HG03575 (cell line): ENCODE results near the gene CTRL.
"Not testable (repeated sequence)": the region's sequence is repeated elsewhere in the genome, so short reads cannot be mapped to it uniquely, and the experiment has no call there.

Experiments
- ATAC-seq: cut with Tn5 transposase; IDR thresholded peaks from one replicate; pipeline ENCODE4 v1.9.1; 2021; ENCODE audit not compliant: unreplicated experiment, insufficient number of reproducible peaks, low FRiP score; ENCODE audit errors: extremely low read depth

CTRL gene

DNA sequence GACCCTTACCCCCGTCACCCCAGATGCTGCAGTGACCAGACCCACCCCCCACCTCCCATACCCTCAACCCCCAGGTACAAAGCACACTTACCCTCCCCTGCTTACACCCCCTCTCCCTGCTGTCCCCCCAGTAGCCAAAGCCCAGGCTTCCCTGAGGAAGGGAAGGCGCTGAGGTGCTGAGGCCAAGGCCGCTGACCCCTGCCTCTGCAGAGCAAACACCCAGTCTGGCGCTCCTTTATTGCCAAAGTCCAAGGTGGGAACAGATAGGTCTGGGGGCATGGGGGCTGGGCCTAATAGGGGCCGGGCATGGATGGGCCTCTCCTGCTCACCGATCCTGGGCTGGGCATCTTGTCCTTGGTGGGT, 11.6 kb upstream of the CTRL start:
- no peak for ATAC-seq

DNA sequence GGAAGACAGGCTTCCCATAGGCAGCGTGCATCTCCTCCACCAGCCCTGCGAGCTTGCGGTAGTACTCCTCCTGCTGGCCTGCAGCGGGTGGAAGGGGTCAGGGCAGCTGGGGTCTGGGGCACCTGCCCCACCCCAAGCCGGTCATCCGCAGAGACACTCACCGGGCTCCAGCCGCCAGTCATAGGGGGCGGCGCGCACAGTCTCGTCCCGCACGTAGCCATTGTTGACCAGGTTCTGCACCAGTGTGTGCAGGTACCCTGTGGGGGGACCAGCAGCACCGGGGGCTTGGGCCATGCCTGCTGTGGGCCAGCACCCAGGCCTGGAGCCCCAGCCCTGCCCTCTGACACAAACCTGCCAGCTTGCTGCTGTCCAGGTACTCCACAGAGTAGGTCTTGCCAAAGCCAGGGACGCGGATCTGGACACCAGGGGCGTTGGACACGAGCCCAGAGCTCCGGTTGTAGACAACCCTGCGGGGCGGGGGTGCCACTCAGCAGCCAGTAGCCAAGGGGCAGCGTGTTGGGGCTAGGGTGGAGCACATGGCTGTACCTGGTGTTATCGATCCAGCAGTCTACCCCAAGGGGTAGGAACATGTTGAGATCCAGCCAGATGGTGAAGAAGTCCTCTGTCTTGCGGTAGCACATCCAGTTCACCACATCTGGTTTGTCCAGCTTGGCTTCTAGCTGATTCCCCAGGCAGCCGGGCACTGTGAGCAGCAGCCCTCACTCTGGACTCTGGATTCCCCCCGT, 11.0 kb upstream of the CTRL start:
- no peak for ATAC-seq

DNA sequence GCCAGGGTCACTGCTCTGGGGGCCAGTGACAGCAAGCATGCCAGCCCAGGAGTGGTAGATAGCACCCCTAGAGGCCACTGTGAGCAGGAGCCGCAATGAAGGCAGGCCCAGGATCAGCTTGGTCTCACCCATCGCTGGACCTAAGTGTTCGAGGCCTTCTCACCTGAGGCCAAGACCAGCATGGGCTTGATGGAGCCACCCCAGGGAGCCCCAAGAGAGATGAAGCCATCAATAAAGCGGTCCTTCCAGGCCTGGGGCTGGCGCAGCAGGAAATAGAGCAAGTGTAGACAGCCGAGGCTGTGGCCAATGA, 10.5 kb upstream of the CTRL start:
- ATAC-seq = no peak

DNA sequence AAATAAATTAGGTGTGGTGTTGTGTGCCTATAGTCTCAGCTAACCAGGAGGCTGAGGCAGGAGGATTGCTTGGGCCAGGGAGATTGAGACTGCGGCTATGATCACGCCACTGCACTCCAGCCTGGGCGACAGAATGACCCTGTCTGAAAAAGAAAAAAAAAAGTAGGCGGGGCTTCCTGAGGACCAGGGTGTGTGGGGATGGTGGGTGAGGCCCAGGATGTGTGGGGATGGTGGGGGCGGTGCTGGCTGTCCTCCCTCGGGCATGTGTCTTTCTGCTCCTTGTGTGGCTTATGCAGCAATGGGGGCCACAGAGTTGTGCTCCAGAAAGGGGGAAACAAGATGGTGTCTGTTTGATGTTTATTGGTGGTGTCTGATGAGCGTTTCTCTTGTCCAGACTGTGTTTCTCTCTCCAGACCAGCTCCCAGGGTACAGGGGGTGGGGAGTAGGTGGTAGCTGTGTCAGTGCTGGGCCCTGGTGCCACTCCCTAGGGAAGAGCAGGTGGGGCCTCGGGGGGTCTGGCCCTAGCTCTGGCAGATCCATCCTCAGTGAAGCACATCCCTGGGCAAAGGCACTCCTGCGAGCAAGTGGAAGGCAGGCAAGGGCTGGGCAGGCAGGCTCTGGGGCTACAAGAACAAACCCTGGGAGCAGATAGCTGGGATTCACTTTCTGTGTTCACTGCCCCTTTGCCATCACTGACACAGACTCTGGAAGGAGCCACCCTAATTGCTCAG, 10.0 kb upstream of the CTRL start:
- no peak for ATAC-seq

DNA sequence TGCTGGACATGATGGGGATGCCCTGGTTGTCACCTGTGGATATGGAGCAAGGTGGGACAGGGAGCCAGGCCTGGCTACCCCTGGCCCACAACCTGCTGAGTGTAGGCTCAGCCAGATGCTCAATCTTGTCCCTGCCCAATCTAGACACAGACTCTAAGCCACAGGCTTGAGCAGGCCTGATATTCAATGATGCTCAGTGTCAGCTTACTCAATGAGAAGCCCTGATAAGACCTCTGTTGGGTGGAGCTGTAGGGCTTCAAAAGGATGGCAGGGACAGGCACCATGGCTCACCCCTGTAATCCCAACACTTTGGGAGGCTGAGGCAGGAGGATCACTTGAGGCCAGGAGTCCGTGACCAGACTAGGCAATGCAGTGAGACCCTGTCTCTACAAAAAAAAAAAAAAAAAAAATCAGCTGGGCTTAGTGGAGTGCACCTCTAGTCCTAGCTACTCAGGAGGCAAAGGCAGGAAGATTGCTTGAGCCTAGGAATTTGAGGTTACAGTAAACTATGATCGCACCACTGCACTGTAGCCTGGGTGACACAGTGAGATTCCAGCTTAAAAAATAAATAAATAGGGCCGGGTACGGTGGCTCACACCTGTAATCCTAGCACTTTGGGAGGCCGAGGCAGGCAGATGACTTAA, 8.9 kb upstream of the CTRL start:
- ATAC-seq = no peak

DNA sequence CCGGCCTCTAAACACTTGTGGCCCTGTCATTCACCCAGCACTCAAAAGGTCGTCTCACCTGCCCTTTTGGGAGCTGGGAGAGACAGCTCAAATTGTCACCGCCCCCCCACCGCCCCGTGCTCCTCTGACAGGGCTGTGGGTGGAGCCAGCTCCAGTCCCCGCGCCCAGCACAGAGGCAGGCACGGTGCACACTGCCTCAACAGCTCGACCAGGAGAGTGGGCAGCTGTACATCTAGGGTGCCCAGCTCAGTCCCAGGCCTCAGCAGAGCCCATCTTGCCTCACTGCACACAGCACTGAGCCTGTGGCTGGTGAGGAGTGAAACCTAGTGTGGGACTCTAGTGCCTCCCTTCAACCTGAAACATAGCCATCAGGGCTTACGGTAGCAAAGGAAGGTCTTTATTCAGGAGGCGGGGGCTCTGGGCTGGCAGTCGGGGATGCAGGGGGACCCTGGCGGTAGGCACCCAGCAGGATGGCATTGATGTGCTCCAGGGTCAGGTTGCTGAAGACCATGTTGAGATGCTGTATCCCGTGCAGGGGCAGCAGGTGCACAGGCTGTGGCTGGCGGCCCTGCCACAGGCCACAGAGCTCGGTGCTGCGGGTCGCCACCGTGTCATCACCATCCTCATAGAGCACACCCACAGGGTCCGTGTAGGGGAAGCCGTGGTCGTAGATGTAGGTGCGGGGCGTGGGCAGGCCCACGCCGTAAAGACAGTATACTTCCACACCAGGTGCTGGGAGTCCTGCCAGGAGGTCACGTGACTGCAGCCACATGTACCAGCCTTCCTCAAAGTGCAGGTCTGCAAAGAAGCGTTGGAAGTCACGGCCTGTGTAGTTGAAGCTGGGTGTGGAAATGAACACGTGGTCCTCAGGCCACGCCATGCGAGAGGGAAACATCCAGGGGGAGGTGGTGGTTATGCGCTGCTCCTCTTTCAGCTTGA, 8.1 kb upstream of the CTRL start:
- no peak for ATAC-seq

DNA sequence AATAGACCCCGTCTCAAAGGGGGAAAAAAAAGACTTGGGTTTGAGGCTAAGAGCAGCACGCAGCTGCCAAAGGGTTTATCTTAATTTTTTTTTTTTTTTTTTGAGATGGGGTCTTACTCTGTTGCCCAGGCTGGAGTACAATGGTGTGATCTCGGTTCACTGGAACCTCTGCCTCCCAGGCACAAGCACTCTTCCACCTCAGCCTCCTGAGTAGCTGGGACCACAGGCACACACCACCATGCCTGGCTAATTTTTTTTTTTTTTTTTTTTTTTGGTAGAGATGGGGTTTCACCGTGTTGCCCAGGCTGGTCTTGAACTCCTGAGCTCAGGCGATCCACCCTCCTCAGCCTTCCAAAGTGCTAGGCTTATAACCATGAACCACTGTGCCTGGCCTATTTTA, 6.1 kb upstream of the CTRL start:
- ATAC-seq = not testable (repeated sequence)

DNA sequence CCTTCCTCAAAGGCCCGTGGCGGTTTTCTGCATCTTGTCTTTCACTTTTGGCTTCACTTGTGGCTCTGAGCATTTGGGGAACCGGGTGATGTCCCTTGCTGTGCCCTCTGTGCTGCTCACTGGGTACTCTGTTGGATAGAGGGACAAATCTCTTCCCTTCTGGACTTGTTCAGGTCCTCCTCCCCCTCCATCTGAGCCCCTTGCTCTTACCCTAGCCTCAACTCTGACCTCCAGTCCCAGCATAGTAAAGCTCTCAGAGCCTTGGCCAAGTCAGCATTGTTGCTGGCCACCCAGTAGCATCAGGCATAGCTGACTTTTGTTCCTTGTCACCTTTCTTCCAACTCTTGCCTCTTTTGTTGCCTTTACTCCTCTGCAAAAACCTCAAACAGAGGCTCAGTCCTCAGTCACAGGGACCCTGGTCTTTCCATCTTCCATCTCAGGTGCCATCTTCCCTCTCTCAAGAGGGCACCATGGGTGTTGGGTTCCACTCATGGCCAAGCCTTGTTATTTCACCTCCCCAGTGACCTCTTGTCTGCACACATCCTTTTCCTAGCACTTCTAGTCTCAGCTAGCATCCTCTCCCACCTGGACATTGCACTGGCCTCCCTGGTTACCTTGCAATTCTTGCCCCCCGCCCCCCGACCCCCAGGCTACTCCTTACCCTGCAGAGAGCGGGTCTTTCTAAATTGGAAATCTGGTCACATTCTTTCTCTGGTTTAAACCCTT, 5.4 kb upstream of the CTRL start:
- ATAC-seq = no peak

DNA sequence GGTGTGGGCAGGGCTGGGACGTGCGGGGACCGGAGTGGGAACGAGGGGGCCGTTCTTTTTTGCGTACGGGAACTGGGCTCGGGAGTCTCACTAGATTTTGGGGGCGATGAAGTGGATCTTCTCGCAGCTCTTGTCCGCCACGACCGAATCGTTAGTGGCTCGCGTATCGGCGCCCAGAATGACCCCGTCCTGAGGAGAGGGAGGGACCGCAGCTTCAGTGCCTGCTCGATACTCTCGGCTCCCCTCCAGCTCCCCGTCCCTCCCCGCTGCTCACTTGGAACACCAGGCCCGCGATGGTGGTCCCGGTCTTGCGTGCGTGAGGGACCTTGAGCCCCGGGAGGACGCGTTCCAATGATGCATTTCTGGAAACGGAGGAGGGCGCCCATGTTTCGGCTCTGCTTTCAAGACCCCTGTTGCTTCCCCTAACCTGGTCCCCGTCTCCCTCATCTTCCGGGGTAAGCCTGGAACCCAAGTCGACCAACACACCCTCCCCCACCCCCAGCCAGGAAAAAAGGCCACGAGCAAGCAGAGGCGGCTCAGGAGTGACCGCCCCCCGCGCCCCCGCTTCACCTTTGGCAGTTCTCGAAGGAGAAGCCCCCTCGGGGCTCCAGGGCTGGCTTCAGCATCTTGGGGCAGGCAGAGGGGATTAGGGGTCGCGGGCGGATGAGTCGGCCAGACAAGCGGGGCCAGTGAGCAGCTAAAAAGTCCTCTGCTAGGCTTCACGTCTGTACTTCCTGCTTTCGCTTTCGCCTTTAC, 4.6 kb upstream of the CTRL start, which contains the start of gene PSMB10:
TSS of gene PSMB10 (minus strand) at position 727 of the 756 bp plus-strand sequence. CDS start at position 626, 101 bp downstream.
- no peak for ATAC-seq

DNA sequence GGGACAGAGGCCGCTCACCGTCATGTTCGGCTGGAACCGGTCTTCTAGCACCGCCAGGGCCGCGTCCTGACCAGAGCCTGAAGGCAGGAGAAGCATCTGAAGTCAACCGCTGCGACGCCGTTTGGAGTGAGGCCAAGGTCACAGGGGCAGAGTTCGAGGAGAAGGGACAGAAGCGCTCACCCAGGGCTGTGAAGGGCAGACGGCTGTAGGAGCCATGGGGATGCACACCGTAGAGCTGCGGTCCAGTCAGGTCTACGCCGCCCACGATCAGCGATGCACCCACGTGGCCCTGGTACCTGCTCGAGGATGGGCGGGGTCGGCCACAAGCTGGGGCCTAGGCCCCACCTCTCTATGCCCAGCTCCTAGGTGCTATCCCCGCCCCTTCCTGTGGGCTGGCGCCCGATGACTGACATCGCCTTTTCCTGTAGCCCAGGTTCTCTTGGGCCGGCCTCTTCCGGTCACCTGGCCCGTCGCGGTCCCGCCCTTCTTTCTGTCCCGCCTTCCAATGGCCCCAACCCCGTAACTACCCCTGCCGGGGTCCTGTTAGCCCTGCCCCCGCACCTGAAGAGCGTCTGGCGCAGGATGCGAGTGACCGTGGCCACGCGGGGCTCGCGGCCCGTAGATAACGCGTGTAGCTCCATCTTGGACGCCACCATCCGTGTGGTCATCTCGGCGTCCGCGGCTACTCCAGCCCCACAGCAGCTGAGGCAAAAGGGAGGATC, 3.9 kb upstream of the CTRL start:
- ATAC-seq = peak; percentile 41

DNA sequence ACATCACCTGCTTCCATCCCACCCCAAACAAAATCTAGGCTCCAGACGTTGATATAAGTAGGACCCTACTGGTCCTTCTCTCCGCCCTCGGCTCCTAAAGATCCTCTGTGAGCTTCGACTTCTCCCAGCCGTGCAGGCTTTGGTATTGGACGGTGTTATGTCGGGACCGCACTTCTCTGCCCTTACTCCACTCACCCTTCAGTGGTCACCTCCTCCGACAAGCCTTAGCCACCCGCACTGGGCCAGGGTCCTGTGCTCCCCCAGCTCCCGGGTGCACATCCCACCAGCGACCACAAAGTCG, 3.4 kb upstream of the CTRL start:
- no peak for ATAC-seq

DNA sequence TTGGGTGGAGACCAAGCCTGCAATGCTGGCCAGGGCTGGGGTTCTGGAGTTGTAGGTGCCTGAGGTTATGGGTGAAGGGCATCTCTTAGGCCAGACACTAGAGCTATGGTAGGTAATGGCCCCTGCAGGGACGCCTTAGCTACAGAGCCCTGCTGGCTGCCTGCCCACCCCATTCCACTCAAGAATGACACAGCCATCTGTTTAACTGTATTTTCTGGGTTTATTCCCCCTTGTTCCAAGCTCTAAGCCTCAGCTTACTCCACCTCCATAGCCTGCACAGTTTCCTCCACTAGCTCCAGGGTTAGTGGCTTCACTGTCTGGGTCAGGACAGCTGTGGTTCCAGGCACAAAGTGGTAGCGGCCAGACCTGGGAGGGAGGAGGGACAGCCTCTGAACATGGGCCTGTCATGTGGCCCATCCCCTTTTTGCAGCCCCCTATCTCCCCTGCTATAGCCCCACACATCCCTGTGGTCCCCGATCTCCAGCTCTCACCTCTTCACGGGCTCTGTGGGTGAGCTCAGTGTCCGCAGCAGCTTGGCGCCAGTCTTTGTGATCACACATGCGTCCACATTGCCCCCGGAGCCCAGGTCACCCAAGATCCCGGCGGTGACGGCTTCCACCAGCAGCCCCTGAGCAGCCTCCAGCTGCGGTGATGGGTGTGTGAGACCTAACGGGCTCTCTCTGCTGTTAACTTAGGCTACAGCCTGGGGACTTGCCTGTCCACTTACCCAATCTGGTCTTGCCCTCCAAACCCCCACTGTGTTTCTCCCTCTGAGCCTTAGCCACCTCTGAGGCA, 2.8 kb upstream of the CTRL start:
- ATAC-seq = no peak

DNA sequence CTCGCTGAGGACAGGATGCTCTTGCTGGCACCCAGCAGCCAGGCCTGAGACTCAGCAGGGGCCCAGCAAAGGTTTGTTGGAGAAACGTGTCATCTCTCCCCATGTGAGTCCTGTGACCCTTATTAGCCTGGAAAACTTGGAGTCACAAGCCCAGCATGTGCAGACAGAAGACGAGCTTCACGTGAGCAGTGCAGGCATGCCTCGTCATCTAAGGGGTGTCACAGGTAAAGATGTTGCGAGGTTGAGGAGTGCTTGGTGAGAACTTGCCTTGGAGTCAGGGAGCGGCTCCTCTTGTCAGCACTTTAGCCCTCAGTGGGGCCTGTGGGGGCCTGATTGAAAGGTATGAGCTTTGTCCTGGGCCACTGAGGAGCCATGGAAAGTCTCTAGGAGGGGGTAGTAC, 2.1 kb upstream of the CTRL start:
- ATAC-seq = no peak

DNA sequence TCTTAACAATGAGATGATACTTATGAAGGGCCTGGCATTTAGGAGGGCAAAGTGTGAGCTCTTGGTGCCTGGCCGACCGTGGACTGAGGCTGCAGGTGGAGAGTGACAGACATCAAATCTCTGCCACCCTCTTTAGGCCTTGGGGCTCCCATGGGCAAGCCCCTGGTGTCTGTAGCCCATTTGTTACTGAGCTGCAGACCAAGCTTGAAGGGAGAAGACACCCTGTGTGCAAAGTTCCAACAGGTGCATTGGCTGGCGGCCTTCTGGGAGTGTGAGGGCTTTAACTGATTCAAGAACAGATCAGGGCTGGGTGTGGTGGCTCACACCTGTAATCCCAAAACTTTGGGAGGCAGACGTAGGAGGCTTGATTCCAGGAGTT, 789 bp upstream of the CTRL start:
- no peak for ATAC-seq

DNA sequence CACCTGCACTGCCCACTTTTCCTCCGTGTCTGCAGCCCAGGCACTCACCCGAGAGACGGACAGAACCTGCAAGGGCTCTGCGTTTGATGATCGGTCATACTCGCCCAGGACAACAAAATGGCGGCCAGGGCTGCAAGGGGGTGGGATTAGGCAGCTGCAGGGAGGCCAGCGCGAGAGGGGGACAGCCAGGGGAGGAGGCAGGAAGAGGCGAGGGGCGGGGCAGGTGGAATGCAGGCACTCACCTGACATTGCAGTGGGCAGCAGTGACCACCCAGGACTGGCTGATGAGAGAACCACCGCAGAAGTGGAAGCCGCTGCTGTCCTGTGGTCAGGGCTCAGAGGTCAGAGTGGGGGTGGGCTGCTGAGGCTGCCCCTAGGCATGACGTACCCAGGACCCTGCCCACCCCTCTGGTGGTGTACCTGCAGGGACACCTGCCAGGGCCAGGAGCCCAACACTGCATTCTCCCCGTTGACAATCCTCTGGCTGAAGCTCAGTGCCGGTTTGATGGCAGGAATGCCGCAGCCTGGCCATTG, 917 bp downstream of the CTRL start:
- no peak for ATAC-seq

DNA sequence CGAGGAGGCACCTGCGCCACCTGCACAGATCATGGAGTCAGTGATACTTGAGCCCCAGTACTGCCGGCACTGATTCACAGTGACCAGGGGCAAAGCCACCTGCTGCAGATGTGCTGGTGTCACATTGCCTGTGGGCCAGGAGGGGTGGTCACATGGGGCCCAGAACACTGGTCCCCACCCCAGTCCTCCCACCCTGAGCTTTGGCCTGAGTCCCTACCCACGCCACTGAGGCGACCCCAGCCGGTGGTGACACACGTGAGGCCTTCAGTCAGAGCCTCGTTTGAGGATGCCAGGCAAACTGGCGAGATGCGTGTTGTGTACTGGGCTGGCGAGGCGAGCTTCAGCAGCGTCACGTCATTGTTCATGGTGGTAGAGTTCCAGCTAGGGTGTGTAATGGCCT, 1.5 kb downstream of the CTRL start:
- no peak for ATAC-seq
